B cell (primary cell): Measurements from ENCODE around the gene P3H3. TPM values are rescaled to one million over a fixed set of nuclear protein-coding genes. Genes with fewer than 3 reads are reported as not detected.

Source experiments
- ATAC-seq: fragments of 200-7000 bp; cut with Tn5 transposase; one replicate; pipeline ENCODE4 v1.10.0; 2021; ENCODE audit warnings: low read depth, mild to moderate bottlenecking, moderate number of reproducible peaks, moderate library complexity
- CTCF ChIA-PET: fragments of 350-600 bp; sonication (Branson Sonifier 250); formaldehyde crosslinking; loops from one replicate; lab custom pipeline; 2021; ENCODE audit warnings: antibody characterized with exemption, inconsistent platforms; lab: Charles Lee
- POLR2A ChIA-PET: fragments of 350-600 bp; sonication (Branson Sonifier 250); formaldehyde crosslinking; loops from one replicate; lab custom pipeline; 2021; ENCODE audit warnings: antibody characterized with exemption; lab: Charles Lee
- DNase-seq: peaks from one replicate; pipeline ENCODE4 v3.0.0; 2013
- H2AFZ ChIP-seq: 2 replicates; pipeline ENCODE4 v1.6.1; 2012; ENCODE audit warnings: mild to moderate bottlenecking, low read depth, low read length; ENCODE audit not compliant: insufficient read depth, poor library complexity, severe bottlenecking
- H3K27ac ChIP-seq, 2 donors: 1 replicate in 1 of 2; 2 replicates in 1 of 2; pipeline ENCODE4 v1.5.1; 2012 to 2013; ENCODE audit warnings: low read length in 2 of 2, mild to moderate bottlenecking in 2 of 2, moderate library complexity in 1 of 2
- H3K27me3 ChIP-seq, 4 experiments: fragments of 200-600 bp in 1 of 4; sonication (generic) in 1 of 4; replicated peaks in 1 of 4; 1 replicate in 2 of 4; 2 replicates in 2 of 4; pipeline versions ENCODE4 v1.6.1 to v1.7.0; 2013 to 2016; ENCODE audit warnings: low read length in 3 of 4, mild to moderate bottlenecking in 2 of 4, mixed read lengths in 1 of 4, moderate library complexity in 1 of 4; ENCODE audit not compliant: insufficient read depth in 4 of 4, control insufficient read depth in 3 of 4; ENCODE audit errors: control extremely low read depth in 1 of 4
- H3K36me3 ChIP-seq, 2 experiments: replicated peaks in 1 of 2; 1 replicate in 1 of 2; 2 replicates in 1 of 2; pipeline versions ENCODE4 v1.6.1 to v1.7.1; 2013; ENCODE audit warnings: low read length in 1 of 2; ENCODE audit not compliant: insufficient read depth in 2 of 2, control insufficient read depth in 1 of 2; ENCODE audit errors: control extremely low read depth in 1 of 2, extremely low read depth in 1 of 2
- H3K4me1 ChIP-seq, 2 donors: fragments of 200-600 bp in 1 of 2; sonication (generic) in 1 of 2; 1 replicate in 1 of 2; 2 replicates in 1 of 2; pipeline versions ENCODE4 v1.5.1 to v1.6.1; 2013 to 2017; ENCODE audit warnings: low read length in 2 of 2; ENCODE audit not compliant: control insufficient read depth in 2 of 2, insufficient read depth in 2 of 2
- H3K4me2 ChIP-seq: replicated peaks from 2 replicates; pipeline ENCODE3; 2012; ENCODE audit warnings: mild to moderate bottlenecking, low read depth, low read length; ENCODE audit not compliant: poor library complexity, severe bottlenecking
- H3K4me3 ChIP-seq, 5 experiments: fragments of 200-600 bp in 1 of 5; sonication (generic) in 1 of 5; 1 replicate in 3 of 5; 2 replicates in 2 of 5; pipeline versions ENCODE4 v1.5.1 to v1.7.0; 2011 to 2016; ENCODE audit warnings: low read length in 4 of 5, mild to moderate bottlenecking in 4 of 5, low read depth in 2 of 5, control low read depth in 1 of 5, moderate library complexity in 1 of 5; ENCODE audit not compliant: insufficient read depth in 1 of 5; ENCODE audit errors: control extremely low read depth in 1 of 5, extremely low read depth in 1 of 5
- H3K79me2 ChIP-seq: fragments of 200-600 bp; sonication (generic); one replicate; pipeline ENCODE4 v1.6.0; 2016; ENCODE audit warnings: low read length; ENCODE audit not compliant: control insufficient read depth, insufficient read depth
- H3K9ac ChIP-seq: fragments of 200-600 bp; sonication (generic); 2 replicates; pipeline ENCODE4 v1.6.1; 2017; ENCODE audit warnings: mild to moderate bottlenecking, low read length, moderate library complexity
- H3K9me3 ChIP-seq, 3 donors: one replicate each; pipeline versions ENCODE4 v1.6.1 to v1.7.1; 2013; ENCODE audit warnings: low read length in 2 of 3; ENCODE audit not compliant: control insufficient read depth in 2 of 3, insufficient read depth in 1 of 3; ENCODE audit errors: control extremely low read depth in 1 of 3
- H4K20me1 ChIP-seq: 2 replicates; pipeline ENCODE4 v1.6.0; 2012; ENCODE audit warnings: mild to moderate bottlenecking, low read length; ENCODE audit not compliant: insufficient read depth, control insufficient read depth, poor library complexity, severe bottlenecking
- H3K27ac Mint-ChIP-seq: one replicate; pipeline ENCODE4 v1.8.0; 2021; ENCODE audit warnings: mixed read lengths
- H3K27me3 Mint-ChIP-seq: one replicate; pipeline ENCODE4 v1.8.0; 2021; ENCODE audit warnings: mixed read lengths
- H3K4me1 Mint-ChIP-seq: one replicate; pipeline ENCODE4 v1.8.0; 2021; ENCODE audit warnings: mixed read lengths
- H3K4me3 Mint-ChIP-seq: one replicate; pipeline ENCODE4 v1.8.0; 2021; ENCODE audit warnings: mixed read lengths
- H3K9me3 Mint-ChIP-seq: one replicate; pipeline ENCODE4 v1.8.0; 2022; ENCODE audit warnings: mixed read lengths; ENCODE audit not compliant: insufficient read depth
- CTCF ChIP-seq: fragments of 200-600 bp; IDR thresholded peaks from one replicate; pipeline ENCODE4 v1.8.0; 2022; ENCODE audit warnings: antibody characterized with exemption, mild to moderate bottlenecking
- EZH2 ChIP-seq: IDR thresholded peaks from 2 replicates; pipeline ENCODE4 v1.6.1; 2012; ENCODE audit warnings: borderline replicate concordance, low read depth, mild to moderate bottlenecking, moderate library complexity, low read length; ENCODE audit not compliant: insufficient read depth, poor library complexity, severe bottlenecking
- WGBS: methylation state at CpG from one replicate; pipeline ENCODE4 v1.1.5; 2013; ENCODE audit warnings: missing lambda C conversion rate; ENCODE audit not compliant: insufficient coverage; 5-methylcytosine and 5-hydroxymethylcytosine counted together
- intact Hi-C: fragments of 100-400 bp; cut with micrococcal nuclease; formaldehyde crosslinking; loops from one replicate; pipeline ENCODE4 v1.10.0; 2022
- polyA plus RNA-seq: library from polyadenylated mRNA; depleted of rRNA; stranded (reverse); fragments of >200 nt; gene quantifications from 2 replicates; pipeline ENCODE4 v1.2.3, GENCODE V29; 2012
- total RNA-seq, 2 donors: library from RNA; stranded (reverse); fragments of 120-200 nt in 1 of 2; gene quantifications; 1 replicate in 1 of 2; 2 replicates in 1 of 2; pipeline versions ENCODE4 v1.2.3 to v1.2.4, GENCODE V29; 2013 to 2022

Gene P3H3
- total and polyA plus RNA-seq, 2 donors (not counting 1 experiment from before 2014, with no cell fraction given) = 0.09 TPM; not detected in 1

DNA sequence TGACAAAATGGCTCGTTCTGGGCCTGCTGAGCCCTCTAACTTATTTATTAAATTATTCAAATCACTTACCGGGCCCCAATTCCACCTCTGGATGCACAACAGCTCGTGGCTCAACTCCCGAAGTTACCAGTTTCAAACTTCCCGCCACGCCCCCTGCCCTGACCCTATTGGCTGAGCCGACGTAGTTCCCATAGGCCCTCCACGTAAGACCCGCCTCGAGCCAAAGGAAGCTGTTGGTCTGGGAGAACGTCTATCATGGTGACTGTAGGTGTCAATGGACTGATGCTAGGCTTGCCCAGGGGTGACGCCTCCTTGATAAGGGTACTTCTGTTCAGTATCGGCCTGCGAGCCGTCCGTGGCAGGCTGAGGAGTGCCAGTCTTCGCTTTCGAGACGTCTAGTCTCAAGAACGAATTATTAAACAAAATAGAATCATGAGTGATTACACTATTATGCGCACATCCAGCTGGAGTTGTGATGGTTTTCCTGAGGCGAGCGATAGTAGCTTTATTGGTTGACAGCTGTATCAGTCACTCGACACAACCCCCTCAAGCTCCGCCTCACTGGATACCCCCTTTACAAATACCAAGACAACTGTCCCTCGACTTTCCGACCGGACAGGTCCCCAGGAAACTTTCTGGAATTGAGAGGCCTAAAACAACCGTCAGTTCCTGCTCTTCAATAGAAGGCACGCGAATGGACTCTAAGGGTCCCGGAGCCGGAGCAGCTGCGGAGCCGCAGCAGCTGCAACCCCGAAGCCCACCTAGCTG is 23.1 kb downstream of the P3H3 start, which contains the start of gene CDCA3:
Gene CDCA3 (minus strand): TSS at position 134 of the 768 bp plus-strand sequence. CDS start 334 bp downstream, outside the sequence.
- no peaks in the 10 kb centered on the region for H3K27me3 Mint-ChIP-seq
- H3K4me3 Mint-ChIP-seq = peak within 1 kb of the TSS; percentile 92
- 0% methylated on average over 29 of the region's 37 CpGs for WGBS
- H3K79me2 ChIP-seq = peaks cover 31% of the 10 kb centered on the region
- POLR2A ChIA-PET = interaction anchor here (0.5 to 5.3 kb wide), 21 partner anchors 10 to 381 kb away, joined by 3 to 49 read pairs (median 4); partner anchors contain the start of genes C12orf57, COPS7A, GAPDH and LPCAT3
- peak within 1 kb of the TSS; percentile 93 for H3K27ac Mint-ChIP-seq
- H2AFZ ChIP-seq = peak within 1 kb of the TSS; percentile 80
- peaks cover 5% of the 10 kb centered on the region for H4K20me1 ChIP-seq
- H3K4me1 ChIP-seq = peaks cover 6 to 23% of the 10 kb centered on the region in 2 donors
- ATAC-seq (peak; percentile 42), DNase-seq (peak; percentile 96)
- intact Hi-C loops = loop anchor here (1.0 to 5.0 kb wide), 5 partner anchors 16 to 294 kb away; partner anchors contain the start of genes IFFO1, MLF2 and PTMS
- no peak for TF ChIP-seq EZH2
- TF ChIP-seq CTCF = no peak
- H3K27ac ChIP-seq = peak within 1 kb of the TSS; percentile 91
- peaks cover 23% of the 10 kb centered on the region for H3K4me1 Mint-ChIP-seq
- peaks cover 0 to 18% of the 10 kb centered on the region in 2 experiments for H3K36me3 ChIP-seq
- H3K9me3 ChIP-seq = no peaks in the 10 kb centered on the region
- CTCF ChIA-PET = interaction anchor here (0.8 to 6.7 kb wide), 17 partner anchors 8 to 314 kb away, joined by 3 to 136 read pairs (median 4); partner anchors contain the start of genes C1RL, COPS7A, GNB3 and MLF2
- peak within 1 kb of the TSS; percentile 85 to 98 (median 92) for H3K4me3 ChIP-seq
- peak within 1 kb of the TSS; percentile 87 for H3K4me2 ChIP-seq
- no peaks in the 10 kb centered on the region for H3K27me3 ChIP-seq
- H3K9me3 Mint-ChIP-seq = no peaks in the 10 kb centered on the region
- peak within 1 kb of the TSS; percentile 87 for H3K9ac ChIP-seq
